GM19397 (cell line): ENCODE measurements around the gene KRTDAP.

Source experiments
- ATAC-seq: cut with Tn5 transposase; IDR thresholded peaks from one replicate; pipeline ENCODE4 v1.9.1; 2021; ENCODE audit warnings: mild to moderate bottlenecking, moderate library complexity; ENCODE audit not compliant: unreplicated experiment

The KRTDAP gene

DNA sequence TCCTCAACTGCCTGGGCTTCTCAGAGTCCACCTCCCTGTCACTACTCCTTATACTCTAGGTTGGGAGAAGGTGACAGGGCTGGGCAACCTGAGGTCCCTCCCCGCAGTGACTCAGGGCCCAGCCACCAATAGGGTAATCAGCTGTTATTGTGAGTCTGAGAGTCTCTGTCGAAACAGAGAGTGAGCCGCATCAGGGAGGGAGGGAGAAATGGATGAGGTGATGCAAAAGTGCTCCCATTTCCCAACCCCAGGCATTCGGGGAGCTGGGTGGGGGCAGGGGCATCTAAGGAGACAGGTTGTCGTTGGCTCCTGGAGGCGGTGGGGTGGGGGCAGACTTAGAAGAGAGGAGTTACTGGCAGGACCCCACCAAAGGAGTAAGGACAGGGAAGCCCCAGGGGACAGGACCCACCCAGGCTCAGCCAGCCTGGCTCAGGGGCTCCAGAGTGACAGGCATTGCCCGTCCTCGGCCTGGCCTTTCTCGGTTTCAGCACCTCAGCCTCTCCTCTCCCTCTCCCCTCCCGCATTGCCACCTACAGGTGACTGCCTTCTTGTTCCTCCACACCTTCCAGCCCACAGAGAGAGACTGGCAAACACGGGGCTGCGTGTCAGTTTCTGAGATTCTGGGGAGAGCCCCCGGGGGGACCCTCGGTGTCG is 23.5 kb upstream of the KRTDAP start, which contains the start of gene DMKN:
Gene DMKN, minus strand, starts transcription at position 22 of the 654 bp plus-strand sequence. CDS start 174 bp downstream, outside the sequence.
- no peak for ATAC-seq

DNA sequence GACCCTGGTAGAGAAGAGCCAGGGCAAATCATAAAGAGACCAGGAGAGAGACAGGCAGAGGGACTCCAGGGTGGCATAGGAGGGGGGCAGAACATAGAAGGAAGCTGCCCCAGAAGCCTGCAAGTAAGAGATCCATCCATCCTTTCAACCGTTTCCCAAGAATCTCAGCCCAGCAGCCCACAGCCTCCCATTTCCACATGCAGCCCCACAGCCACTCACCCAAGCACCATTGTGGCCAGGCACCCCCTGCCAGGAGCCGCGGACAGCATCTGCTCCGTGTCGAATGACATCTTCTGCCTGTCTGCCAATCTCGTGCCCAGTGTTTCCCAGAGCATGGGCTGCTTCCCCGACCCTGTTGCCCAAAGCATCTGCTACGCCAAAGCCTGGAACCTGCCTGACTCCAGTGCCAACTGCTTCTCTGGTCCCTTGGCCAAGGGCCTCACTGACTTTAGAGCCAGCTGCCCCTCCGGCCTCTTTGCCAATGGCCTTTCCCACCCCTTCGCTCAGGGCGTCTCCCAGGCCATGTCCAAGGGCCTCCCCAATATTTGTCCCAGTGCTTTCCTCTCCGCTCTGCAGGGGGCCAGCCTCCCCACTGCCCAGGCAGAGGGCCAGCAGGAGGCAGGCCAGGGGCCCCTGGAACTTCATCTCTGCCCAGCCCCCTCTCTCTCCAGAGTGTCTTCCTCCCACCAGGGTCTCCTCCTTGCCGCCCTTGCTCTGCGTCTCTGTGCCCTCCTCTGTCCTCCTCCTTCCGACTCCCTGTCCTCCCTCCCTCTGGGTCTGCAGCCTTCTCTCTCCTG is 22.8 kb upstream of the KRTDAP start:
- ATAC-seq: no peak

DNA sequence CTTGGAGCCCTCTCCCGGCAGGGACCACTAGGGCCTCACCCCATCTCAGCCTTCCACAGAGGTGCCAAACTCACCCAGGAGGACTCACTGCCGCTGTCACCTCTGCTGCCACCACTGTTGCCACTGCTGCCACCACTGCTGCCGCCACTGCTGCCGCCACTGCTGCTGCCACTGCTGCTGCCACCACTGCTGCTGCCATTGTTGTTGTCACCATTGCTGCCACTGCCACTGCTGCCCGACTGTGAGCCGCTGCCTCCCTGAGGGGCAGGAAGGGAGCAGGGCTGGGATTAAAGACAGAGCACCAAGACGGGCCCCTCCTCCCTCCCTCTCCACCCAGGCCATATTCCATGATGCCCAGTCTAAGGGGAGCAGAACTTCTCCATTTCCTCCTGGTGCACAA is 21.1 kb upstream of the KRTDAP start:
- no peak for ATAC-seq

DNA sequence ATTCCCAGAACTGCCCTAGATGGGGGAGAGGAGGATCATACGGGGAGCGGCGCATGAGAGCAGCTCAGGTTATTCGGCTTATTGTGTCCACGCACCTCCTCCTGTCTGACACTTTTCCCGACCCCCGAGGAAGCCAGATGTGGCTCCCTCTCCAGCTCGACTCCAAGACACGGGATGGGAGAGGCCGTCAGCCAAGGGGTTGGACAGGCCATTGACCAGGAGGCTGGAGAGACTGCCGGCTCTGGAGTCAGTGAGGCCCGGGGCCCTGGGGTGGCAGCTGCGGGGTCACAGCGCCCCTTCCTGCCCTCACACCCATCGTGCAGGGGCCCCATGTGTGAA is 20.3 kb upstream of the KRTDAP start:
- no peak for ATAC-seq

DNA sequence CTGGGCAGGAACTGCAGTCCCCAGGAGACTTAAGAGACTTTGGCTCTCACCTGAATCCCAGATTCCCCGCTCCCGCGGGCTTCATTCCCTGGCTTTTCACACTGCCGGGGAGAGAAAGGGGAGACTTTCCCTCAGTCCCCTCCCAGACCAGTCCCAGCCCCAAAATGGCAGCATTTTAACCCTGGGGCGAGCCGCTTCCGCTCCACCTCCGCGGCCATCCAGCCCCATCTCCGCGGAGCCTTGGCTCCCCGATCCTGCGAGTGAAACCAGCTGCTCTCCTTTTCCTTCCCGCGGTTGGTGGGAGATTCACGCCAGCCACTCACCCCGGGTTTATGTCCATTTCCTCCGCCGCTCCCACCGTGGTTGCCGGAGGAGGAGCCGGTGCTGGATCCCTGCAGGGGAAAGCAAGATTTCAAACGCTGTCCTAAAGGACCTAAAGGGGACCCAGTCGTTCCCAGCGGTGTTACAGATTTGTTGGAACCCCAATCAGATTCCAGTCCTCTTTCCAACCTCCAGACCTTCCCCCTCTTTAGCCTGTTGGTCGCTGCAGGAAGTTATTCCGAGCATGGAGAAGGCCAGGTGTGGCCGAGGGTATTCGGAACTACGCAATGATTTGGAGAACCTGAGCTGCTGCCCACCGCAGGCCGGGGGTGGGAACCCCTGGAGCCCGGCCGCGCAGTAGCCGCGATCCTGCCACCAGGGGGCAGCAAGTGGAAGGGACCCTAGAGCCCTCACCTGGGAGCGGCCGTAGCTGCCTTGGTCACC is 19.8 kb upstream of the KRTDAP start:
- no peak for ATAC-seq

DNA sequence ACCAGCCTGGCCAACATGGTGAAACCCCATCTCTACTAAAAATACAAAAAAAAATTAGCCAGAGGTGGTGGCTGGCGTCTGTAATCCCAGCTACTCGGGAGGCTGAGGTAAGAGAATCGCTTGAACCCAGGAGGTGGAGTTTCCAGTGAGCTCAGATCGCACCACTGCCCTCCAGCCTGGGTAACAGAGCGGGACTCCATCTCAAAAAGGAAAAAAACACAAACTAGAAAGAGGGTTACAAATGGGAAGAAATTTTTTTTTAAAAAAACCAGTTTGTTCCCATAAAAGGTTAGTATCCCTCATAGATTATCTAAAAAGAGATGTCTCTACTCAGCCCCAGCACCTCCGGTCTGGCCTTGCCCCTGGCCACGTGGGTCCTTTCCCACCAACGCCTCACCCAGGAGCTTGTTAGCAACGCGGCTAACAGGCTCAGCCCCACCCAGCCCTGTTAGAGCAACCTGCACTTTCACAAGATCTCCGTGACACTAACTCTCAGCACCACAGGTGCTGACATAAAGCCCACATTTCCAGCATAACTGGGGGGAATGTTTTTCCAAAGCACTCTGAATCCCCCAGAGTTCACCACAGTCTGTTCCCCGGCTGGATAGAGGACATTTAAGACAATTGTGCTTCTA is 18.9 kb upstream of the KRTDAP start:
- ATAC-seq: no peak

DNA sequence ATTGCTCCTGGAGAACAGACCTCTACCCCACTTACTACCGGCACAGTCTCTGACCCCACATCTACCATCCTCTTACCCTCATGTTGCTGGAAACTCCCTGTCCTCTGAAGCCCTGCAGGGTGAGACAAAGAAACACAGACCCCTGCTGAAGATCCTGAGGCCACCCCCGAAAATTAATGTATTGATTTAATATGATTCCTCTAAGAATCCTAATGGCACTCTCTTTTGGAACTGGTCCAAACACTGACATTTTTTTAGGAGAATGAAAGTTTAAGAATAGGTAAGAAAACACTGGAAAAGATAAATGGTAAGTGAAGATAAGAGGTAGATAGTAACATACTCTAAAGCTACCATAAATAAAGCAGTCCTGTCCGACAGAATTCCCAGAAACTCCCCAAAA is 17.9 kb upstream of the KRTDAP start:
- no peak for ATAC-seq

DNA sequence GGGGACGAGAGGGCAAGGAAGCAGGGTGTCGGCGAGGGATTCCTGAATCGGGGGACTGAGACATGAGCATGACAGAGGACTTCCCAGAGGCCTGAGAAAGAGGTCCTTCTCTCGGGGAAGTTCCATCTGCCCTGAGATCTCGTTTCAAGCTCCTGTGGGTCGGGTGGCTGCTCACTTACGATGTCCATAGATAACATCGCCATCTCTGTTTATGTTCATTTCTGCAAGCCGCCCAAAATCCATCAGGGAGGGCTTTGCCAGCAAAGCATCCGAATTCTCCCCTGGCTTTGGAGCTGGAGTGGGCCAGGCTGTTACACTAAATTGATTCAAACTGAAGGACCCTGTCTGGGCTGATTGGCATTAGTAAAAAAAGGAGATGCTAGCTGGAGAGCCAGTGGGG is 17.3 kb upstream of the KRTDAP start:
- no peak for ATAC-seq

DNA sequence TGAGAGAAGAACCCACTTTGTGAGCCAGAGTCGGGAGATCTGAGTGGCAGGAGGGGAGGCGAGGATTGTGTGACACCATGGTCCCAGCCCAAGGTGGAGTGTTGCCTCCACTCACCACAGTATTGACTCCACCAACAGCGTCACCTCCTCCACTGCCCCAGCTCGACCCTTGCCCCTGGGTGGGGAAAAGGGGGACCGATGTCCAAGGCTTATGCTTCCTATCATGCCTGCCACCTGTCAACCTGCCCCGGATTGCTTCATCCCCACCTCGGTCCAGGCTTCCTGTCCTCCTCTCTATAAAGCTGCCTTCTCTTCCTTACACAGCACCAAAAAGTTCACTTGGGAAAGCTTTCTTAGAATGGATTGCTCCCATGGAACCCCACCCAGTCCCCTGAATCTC is 15.7 kb upstream of the KRTDAP start:
- ATAC-seq: no peak

DNA sequence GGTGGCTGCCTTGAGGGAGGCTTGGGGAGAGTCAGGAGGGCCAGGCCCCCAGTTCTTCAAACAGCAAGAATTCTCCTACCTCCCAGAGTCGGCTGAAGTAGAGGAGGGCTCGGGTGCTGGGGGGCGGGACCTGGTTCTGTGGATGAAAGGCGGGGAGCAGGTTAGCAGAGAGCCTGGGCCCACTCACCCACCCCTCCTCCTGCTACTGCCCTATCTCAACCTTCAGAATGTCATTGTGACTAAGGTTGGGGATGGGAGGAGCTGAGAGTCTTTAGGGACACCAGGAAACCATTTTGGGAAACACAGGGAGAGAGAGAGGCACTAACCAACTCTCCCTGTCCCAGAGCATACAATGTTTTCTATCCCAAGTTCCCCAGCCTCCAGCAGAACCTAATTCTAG is 12.5 kb upstream of the KRTDAP start:
- ATAC-seq: no peak

DNA sequence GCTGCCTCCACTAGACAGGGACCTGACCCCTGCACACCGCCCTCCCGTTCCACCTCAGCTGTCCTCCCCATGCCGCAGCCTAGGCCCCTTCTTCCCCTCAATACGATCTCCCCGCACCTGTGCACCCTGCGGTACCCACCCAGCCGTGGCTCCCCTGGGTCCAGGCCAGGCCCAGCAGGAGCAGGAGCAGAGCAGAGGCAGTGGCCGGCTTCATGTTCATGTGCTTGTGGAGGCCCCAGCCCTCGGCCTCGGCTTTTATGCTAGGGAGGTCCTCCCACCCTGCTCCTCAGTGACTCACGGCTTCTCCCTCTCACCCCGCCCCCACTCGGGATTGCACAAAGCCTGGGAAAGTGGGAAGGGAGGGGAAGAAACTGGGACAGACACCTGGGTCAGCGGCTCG is 11.4 kb upstream of the KRTDAP start:
- no peak for ATAC-seq

DNA sequence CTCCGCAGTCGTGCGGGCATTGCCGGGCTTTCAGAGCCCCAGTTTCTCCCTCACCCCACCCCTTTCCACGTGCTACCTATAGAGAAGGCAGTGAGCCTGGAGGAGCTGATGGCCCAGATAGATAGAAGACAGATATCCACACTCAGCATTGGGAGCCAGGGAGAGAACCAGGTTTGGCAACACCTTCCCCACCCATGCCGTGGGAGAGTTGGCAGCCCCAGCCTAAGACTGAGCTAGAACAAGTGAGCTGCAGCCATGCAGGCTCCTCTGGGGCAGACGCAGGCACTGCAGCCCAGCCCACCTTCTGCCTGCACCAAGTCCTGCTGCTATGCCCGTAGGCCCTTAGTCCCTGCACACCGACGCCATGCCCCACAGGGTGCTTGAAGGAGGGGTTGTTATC is 10.3 kb upstream of the KRTDAP start:
- no peak for ATAC-seq

DNA sequence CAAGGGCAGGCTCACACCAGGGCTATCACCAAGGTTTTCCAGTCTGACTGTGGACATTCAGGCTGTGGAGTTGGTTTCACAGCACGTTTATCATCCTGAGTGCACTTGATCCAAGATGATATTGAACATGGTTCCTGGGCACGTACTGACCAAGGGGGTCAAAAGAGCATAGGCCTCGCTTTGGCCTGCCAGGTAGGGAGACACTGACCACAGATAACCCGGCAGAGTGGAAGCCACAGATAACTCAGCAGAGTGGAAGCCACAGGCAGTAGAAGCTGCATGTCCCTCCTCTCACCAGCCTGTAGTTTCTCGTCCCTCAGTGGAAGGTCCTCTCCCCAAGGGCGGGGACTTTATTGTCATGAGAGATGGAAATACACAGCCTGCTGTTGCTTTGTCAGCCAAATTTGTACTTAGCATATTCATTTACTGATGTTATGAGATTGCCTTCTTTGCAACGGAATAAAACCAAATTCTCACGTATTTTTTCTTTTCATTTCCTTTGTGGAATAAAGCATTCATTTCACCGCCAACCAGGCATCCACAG is 8.8 kb upstream of the KRTDAP start:
- ATAC-seq: no peak

DNA sequence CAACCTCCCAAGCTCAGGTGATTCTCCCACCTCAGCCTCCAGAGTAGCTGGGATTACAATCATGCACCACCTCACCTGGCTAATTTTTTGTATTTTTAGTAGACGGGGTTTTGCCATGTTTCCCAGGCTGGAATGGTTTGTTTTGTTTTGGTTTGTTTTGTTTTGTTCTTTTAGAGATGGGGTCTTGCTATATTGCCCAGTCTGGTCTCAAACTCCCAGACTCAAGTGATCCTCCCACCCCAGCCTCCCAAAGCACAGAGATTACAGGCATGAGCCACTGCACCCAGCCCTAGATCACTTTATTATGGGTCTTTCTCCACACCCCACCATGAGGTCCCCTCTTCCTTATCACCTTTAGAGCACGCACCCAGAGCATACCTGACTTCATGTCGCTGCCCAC is 8.0 kb upstream of the KRTDAP start:
- ATAC-seq: no peak

DNA sequence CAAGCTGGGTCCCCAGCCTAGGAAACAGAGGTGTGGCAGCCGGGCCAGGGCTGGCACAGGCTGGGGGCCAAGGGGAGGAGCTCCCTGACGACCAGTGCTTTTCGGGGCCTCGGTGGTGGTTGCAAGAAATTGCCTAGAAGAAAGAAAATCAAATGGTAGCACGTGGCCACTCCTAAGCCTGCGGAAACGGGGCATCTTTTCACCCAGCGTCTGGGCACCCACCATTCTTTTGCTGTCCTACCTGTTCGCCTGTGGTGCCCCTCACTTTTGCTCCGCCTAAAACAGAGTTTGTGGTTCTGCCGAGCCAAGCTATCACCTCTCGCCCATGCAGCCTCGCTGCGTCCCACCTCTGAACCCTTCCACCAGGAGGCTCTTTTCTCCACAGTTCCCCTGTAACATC is 7.1 kb upstream of the KRTDAP start:
- no peak for ATAC-seq

DNA sequence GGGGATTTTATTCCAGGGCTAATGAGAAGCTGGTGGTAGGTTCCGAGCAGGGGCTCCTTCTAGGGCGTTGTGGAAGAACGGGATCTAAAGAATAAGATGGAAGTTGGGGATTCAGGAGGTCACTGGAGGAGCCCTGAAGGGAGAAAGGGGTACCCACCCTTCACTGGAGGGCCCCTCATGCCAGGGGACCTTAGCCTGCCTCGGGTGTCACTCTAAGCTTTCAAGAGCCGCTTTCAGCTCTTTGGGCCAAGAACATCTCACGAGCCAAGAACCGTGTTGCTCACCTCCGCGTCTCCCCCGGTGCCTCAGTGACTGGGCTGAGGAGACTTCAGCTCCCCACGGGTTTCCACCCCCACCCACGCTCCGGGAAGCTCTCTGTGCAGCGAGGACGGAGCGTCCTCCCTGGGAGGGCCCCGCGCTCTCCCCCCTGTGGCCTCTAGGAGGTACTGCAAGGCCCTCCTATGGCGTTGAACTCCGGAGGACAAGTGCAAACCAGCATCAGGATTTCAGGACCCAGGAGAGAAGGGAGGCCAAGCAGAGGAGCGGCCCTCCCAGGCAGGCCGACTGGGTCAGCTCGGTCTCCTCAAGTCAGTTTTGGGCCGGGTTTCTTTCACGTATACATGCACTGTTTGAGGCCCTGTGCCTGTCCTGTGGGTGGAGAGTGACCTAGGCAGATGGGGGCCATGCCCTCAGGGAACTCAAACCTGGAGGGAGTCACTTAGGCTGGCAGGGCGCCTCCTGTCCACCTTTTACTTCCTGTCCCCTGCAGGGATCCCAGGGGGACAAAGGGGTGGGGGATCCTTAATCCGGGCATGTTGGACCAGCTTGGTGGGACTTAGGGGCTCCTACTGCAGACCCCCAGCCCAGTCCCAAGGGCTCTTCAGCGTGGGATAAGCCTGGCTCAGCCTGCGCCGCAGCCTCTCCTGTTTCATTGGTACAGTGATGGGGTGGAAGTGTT is 5.1 kb upstream of the KRTDAP start:
- ATAC-seq: no peak

DNA sequence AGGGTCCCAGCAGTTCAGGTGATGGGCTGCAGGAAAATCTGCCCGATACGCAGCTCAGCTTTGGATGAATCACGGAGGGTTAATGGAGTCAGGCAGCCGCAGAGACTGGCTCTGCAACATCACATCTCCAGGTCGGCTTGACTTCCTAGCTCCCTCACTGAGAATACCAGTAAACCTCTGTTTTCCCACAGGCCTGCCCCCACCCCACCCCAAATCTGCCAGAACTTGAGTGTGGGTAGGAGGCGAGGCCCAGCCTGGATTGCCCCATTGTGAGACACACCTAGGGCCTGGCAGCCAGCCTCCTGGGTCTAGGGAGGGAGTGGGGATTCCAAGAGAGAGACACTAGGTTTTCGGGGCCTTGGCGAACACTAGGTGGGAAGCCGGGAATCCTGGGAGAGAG is 3.7 kb upstream of the KRTDAP start:
- ATAC-seq: no peak

DNA sequence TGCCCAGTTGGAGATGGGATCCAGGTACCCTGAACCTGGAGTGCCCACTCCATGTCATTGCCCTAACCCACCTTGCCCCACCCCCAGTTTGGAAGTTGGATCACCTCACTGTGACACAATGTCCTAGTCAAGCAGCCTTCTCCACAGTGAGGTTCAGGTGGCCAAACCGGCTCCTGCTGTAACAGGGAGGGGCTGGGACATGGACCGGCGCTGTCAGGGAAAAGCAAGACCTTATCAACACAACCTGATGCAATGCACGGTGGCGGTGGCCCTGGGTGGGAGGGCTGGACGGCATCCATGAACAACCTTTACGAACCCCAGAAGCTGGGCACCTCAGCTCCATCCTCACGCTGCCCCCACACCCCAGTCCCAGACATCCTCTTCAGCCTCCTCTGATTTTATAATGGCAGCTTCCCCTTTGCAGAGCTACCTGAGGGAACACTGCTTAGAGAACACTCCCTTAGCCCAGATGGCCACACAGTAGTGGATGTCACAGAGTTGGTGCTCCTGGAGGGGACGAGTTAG is 1.6 kb upstream of the KRTDAP start:
- ATAC-seq: no peak

DNA sequence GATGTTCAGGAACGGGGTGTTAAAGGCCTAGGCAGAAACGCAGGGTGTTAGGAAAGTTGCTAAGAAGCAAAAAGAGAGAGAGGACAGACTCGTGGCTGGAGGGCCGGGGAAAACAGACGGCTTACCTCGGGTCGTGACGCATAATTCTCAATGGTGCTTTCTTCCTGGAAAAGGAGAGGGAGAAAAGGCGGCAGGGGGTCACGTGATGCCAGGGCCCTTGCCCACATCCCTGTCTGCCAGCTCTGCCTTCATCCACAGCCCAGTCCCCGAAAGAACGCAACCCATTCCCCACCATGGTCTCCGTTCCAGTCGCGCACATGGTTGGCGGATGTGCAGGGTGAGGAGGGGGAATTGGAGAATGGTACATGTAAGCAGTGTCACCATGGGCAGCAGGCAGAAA is 1.6 kb downstream of the KRTDAP start:
- no peak for ATAC-seq

DNA sequence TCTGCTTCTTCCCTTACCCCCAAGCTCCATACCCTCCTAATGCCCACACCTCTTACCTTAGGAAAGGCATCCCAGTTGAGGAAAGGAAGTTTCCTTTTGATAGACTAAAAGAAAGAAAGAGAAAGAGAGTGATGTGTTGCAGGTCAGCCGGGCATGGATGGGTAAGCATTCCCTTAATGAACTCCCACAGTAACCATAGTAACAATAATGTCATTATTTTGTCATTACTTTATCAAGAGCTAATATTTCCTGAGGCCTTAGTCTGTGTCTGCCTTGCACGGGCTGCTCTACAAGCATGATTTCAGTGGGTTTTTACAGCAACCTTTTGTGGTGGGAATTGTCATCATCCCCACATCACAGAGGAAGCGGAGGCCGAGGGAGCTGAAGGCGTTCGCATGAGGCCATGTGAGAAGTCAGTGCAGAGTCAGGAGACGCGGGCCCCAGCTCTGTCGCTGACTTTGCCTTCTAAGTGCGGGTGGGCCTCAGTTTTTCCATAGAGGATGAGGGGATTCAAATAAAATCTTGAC is 2.5 kb downstream of the KRTDAP start:
- ATAC-seq: no peak
